Esophagus squamous epithelium (tissue), 4 donors: ENCODE data around the gene KCNAB2.

ENCODE experiments used
- POLR2A ChIP-seq, 4 donors: fragments of 450-650 bp; IDR thresholded peaks; one replicate each; pipeline ENCODE4 v1.6.1; 2017; ENCODE audit warnings: antibody characterized with exemption in 4 of 4, mild to moderate bottlenecking in 4 of 4, moderate library complexity in 3 of 4
- TF ChIP-seq, protein P1 (sequence below), 6 experiments: fragments of 450-650 bp in 4 of 6; fragments of 200-600 bp in 2 of 6; sonication (generic) in 2 of 6; IDR thresholded peaks; one replicate each; pipeline ENCODE4 v1.5.1; 2016 to 2019; ENCODE audit warnings: antibody characterized with exemption in 6 of 6, mild to moderate bottlenecking in 4 of 6, moderate library complexity in 4 of 6

DNA sequence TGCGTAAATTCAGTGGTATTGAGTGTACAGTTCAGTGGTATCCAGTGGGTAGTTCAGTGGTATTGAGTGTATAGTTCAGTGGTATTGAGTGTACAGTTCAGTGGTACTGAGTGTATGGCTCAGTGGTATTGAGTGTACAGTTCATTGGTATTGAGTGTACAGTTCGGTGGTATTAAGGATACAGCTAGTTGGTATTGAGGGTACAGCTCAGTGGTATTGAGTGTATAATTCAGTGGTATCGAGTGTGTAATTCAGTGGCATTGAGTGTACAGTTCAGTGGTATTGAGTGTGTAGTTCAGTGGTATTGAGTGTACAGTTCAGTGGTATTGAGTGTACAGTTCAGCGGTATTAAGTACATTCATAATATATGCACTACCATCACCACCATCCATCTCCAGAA is 23.5 kb upstream of the KCNAB2 start:
- no peak for TF ChIP-seq POLR2A (IDR thresholded peaks at IDR 0.05)
- TF ChIP-seq, protein P1, sequence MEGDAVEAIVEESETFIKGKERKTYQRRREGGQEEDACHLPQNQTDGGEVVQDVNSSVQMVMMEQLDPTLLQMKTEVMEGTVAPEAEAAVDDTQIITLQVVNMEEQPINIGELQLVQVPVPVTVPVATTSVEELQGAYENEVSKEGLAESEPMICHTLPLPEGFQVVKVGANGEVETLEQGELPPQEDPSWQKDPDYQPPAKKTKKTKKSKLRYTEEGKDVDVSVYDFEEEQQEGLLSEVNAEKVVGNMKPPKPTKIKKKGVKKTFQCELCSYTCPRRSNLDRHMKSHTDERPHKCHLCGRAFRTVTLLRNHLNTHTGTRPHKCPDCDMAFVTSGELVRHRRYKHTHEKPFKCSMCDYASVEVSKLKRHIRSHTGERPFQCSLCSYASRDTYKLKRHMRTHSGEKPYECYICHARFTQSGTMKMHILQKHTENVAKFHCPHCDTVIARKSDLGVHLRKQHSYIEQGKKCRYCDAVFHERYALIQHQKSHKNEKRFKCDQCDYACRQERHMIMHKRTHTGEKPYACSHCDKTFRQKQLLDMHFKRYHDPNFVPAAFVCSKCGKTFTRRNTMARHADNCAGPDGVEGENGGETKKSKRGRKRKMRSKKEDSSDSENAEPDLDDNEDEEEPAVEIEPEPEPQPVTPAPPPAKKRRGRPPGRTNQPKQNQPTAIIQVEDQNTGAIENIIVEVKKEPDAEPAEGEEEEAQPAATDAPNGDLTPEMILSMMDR (IDR thresholded peaks at IDR 0.05), result no peak
